Nephron (organoid): ENCODE data around the gene PLEKHM2.

ENCODE experiments used
- H3K27ac Mint-ChIP-seq, 3 experiments: 2 replicates each; pipeline ENCODE4 v1.8.0; 2020; ENCODE audit warnings: mixed read lengths in 3 of 3, mild to moderate bottlenecking in 2 of 3, moderate library complexity in 1 of 3
- H3K27me3 Mint-ChIP-seq: 2 replicates; pipeline ENCODE4 v1.8.0; 2021; ENCODE audit warnings: low read depth, mild to moderate bottlenecking, moderate library complexity, mixed read lengths
- H3K36me3 Mint-ChIP-seq: 2 replicates; pipeline ENCODE4 v1.8.0; 2020; ENCODE audit warnings: low read depth, mixed read lengths
- H3K4me1 Mint-ChIP-seq: 2 replicates; pipeline ENCODE4 v1.8.0; 2020; ENCODE audit warnings: mixed read lengths
- H3K4me3 Mint-ChIP-seq, 3 experiments: 2 replicates each; pipeline ENCODE4 v1.8.0; 2020; ENCODE audit warnings: mild to moderate bottlenecking in 3 of 3, mixed read lengths in 3 of 3, moderate library complexity in 2 of 3
- H3K9me3 Mint-ChIP-seq: 2 replicates; pipeline ENCODE4 v1.8.0; 2020; ENCODE audit warnings: mixed read lengths
- CTCF ChIP-seq, 3 experiments: fragments of 200-600 bp; sonication (generic); IDR thresholded peaks; one replicate each; pipeline ENCODE4 v1.5.0; 2021; ENCODE audit warnings: antibody characterized with exemption in 3 of 3; ENCODE audit not compliant: unreplicated experiment in 3 of 3

PLEKHM2 gene

DNA sequence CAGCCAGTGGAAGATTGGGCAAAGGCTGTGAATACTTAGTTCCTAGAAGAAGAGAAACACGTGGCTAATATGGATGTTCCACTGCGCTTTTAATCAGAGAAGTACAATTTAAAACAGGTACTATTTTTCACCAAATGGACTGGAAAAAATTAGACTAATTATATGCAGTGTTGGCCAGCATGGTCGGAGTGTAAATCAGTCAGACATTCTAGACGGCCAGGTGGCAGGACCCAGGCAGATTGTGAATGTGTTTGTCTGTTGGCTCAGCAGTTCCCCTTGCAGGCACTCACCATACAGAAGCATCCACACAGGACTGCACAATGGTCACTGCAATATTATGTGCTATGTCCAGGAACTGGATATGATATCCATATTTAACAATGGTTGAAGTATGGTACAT lies 28.0 kb downstream of the PLEKHM2 start:
- H3K36me3 Mint-ChIP-seq, result peaks cover 12% of the 10 kb centered on the region
- no peak for TF ChIP-seq CTCF (IDR thresholded peaks at IDR 0.05; ENCODE audit: unreplicated experiment in 3 of 3)
- H3K27me3 Mint-ChIP-seq, result no peaks in the 10 kb centered on the region
- no peak overlapping the region for H3K4me3 Mint-ChIP-seq
- H3K4me1 Mint-ChIP-seq, result peaks cover 33% of the 10 kb centered on the region
- no peak overlapping the region for H3K27ac Mint-ChIP-seq
- H3K9me3 Mint-ChIP-seq, result no peaks in the 10 kb centered on the region

- H3K27ac Mint-ChIP-seq, result peak overlapping the region; percentile 75 to 83 (median 79)
- no peaks in the 10 kb centered on the region for H3K27me3 Mint-ChIP-seq
- H3K4me3 Mint-ChIP-seq, result peak overlapping the region in 1 of 3 experiments; percentile 49
- H3K4me1 Mint-ChIP-seq, result peaks cover 30% of the 10 kb centered on the region
- H3K36me3 Mint-ChIP-seq, result peaks cover 30% of the 10 kb centered on the region
- no peak for TF ChIP-seq CTCF (IDR thresholded peaks at IDR 0.05; ENCODE audit: unreplicated experiment in 3 of 3)
- H3K9me3 Mint-ChIP-seq, result no peaks in the 10 kb centered on the region
Observed at GRCh38 chr1:15714406-15715136, 30.5 kb downstream of the PLEKHM2 start.

DNA sequence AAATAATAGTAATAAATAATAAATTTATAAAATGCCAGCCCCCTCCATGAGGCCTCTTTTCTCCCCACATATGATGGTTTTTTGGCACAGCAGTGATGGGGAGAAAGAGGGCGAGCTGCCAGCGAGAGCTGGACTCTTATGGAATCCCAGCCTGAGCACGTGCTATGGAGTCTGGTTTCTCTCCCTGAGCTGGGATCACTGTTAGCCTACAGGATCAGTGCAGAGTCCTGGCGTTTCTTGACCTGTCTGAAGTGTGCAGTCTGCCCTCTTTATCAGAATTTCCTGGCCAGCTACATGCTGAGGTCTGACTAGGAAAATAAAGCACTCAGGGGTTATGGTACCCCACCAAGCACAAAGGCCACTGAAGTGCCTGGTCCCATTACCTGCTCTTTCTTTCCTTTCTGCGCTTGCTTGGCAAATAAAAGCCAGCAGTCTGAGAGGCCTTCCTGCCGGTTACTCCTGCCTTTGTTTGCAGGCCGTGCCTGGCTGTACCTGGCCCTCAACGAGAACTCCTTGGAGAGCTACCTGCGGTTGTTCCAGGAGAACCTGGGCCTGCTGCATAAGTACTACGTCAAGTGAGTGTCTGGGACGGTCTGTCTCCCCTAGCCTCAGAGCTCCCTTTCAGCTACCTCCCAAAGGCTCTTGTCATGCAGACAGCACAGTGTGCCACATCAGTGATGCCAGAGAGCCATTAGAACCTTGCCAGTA lies 33.5 kb downstream of the PLEKHM2 start:
- no peak overlapping the region for H3K4me3 Mint-ChIP-seq
- H3K27ac Mint-ChIP-seq, result no peak overlapping the region
- H3K36me3 Mint-ChIP-seq, result peaks cover 40% of the 10 kb centered on the region
- TF ChIP-seq CTCF (IDR thresholded peaks at IDR 0.05; ENCODE audit: unreplicated experiment in 3 of 3), result no peak
- no peaks in the 10 kb centered on the region for H3K27me3 Mint-ChIP-seq
- peaks cover 30% of the 10 kb centered on the region for H3K4me1 Mint-ChIP-seq
- no peaks in the 10 kb centered on the region for H3K9me3 Mint-ChIP-seq

- H3K4me3 Mint-ChIP-seq, result no peak overlapping the region
- no peaks in the 10 kb centered on the region for H3K9me3 Mint-ChIP-seq
- peaks cover 44% of the 10 kb centered on the region for H3K36me3 Mint-ChIP-seq
- no peak overlapping the region for H3K27ac Mint-ChIP-seq
- no peaks in the 10 kb centered on the region for H3K27me3 Mint-ChIP-seq
- peaks cover 34% of the 10 kb centered on the region for H3K4me1 Mint-ChIP-seq
- TF ChIP-seq CTCF (IDR thresholded peaks at IDR 0.05; ENCODE audit: unreplicated experiment in 3 of 3), result no peak
Observed at GRCh38 chr1:15718199-15718601, 34.1 kb downstream of the PLEKHM2 start.

- peaks cover 39% of the 10 kb centered on the region for H3K36me3 Mint-ChIP-seq
- H3K4me3 Mint-ChIP-seq, result no peak overlapping the region
- no peak for TF ChIP-seq CTCF (IDR thresholded peaks at IDR 0.05; ENCODE audit: unreplicated experiment in 3 of 3)
- peaks cover 28% of the 10 kb centered on the region for H3K4me1 Mint-ChIP-seq
- no peak overlapping the region for H3K27ac Mint-ChIP-seq
- no peaks in the 10 kb centered on the region for H3K27me3 Mint-ChIP-seq
- no peaks in the 10 kb centered on the region for H3K9me3 Mint-ChIP-seq
Observed at GRCh38 chr1:15719381-15720120, 35.4 kb downstream of the PLEKHM2 start.
